OCI-LY7 (cell line): ENCODE results near the gene FUBP3. TPM values are rescaled to one million over a fixed set of nuclear protein-coding genes. Genes with fewer than 3 reads are reported as not detected.

ENCODE experiments used
- BruUV-seq: library from RNA; stranded (reverse); fragments of 400-500 nt; replicated peaks from 2 replicates; lab custom pipeline; 2021; lab: Mats Ljungman, UMichigan
- CTCF ChIA-PET: fragments of 300-600 bp; sonication (Branson Sonifier 250); formaldehyde crosslinking; loops from one replicate; lab custom pipeline; 2022; ENCODE audit warnings: antibody characterized with exemption; ENCODE audit not compliant: unreplicated experiment; lab: Charles Lee
- POLR2A ChIA-PET: fragments of 300-600 bp; sonication (Branson Sonifier 250); formaldehyde crosslinking; loops from one replicate; lab custom pipeline; 2022; ENCODE audit warnings: antibody characterized with exemption; lab: Charles Lee
- DNase-seq: peaks from one replicate; pipeline ENCODE4 v3.0.0-alpha.2; 2015; ENCODE audit warnings: low spot score
- H2AFZ ChIP-seq: fragments of 200-600 bp; sonication (generic), shearing (Covaris generic); 2 replicates; pipeline ENCODE4 v1.6.1; 2014; ENCODE audit warnings: mild to moderate bottlenecking, antibody characterized with exemption, low read length, moderate library complexity
- H3K27ac ChIP-seq: fragments of 200-600 bp; sonication (generic); 2 replicates; pipeline ENCODE4 v1.5.1; 2014; ENCODE audit warnings: mixed run types, low read depth, mild to moderate bottlenecking, moderate library complexity, low read length, inconsistent platforms; ENCODE audit not compliant: poor library complexity, severe bottlenecking
- H3K36me3 ChIP-seq: fragments of 200-600 bp; sonication (generic); 2 replicates; pipeline ENCODE4 v1.6.1; 2014; ENCODE audit warnings: mild to moderate bottlenecking, antibody characterized with exemption, low read length, moderate library complexity, mixed read lengths; ENCODE audit not compliant: insufficient read depth
- H3K4me1 ChIP-seq: fragments of 200-600 bp; sonication (generic); 2 replicates; pipeline ENCODE4 v1.5.1; 2014; ENCODE audit warnings: mild to moderate bottlenecking, low read length; ENCODE audit not compliant: insufficient read depth, poor library complexity, severe bottlenecking
- H3K4me2 ChIP-seq: fragments of 200-600 bp; sonication (generic); 2 replicates; pipeline ENCODE4 v1.6.1; 2014; ENCODE audit warnings: mild to moderate bottlenecking, low read length
- H3K4me3 ChIP-seq: fragments of 200-600 bp; sonication (generic); 2 replicates; pipeline ENCODE4 v1.5.1; 2014; ENCODE audit warnings: mild to moderate bottlenecking, low read depth, low read length; ENCODE audit not compliant: poor library complexity, severe bottlenecking
- H3K79me2 ChIP-seq: fragments of 200-600 bp; sonication (generic); 2 replicates; pipeline ENCODE4 v1.6.1; 2016; ENCODE audit warnings: low read depth, mild to moderate bottlenecking, low read length, moderate library complexity, mixed read lengths; ENCODE audit not compliant: insufficient read depth
- H3K9me2 ChIP-seq: fragments of 200-600 bp; sonication (generic); 2 replicates; pipeline ENCODE4 v1.6.1; 2016; ENCODE audit warnings: mild to moderate bottlenecking, low read length, mixed read lengths; ENCODE audit not compliant: insufficient read depth
- H3K9me3 ChIP-seq: fragments of 200-600 bp; sonication (generic); 2 replicates; pipeline ENCODE4 v1.6.1; 2014; ENCODE audit warnings: mild to moderate bottlenecking, mixed run types, low read length, mixed read lengths
- H4K20me1 ChIP-seq: fragments of 200-600 bp; sonication (generic); 2 replicates; pipeline ENCODE4 v1.6.1; 2014; ENCODE audit warnings: mild to moderate bottlenecking, antibody characterized with exemption, low read length, moderate library complexity, mixed read lengths; ENCODE audit not compliant: insufficient read depth
- EZH2phosphoT487 ChIP-seq: fragments of 200-600 bp; sonication (generic); IDR thresholded peaks from 2 replicates; pipeline ENCODE4 v1.6.1; 2018; ENCODE audit warnings: low read depth, borderline replicate concordance, mild to moderate bottlenecking, mixed run types, antibody characterized with exemption, low read length, moderate library complexity, mixed read lengths
- intact Hi-C: fragments of 100-400 bp; cut with micrococcal nuclease; formaldehyde crosslinking; loops from one replicate; pipeline ENCODE4 v1.10.0; 2022; ENCODE audit not compliant: unreplicated experiment
- total RNA-seq, 2 experiments: library from RNA; depleted of rRNA in 1 of 2; stranded (reverse); fragments of >200 nt in 1 of 2; shearing (Covaris generic) in 1 of 2; gene quantifications; 2 replicates each; pipeline ENCODE4 v1.2.3, GENCODE V29; 2014 to 2022
- TF ChIP-seq, protein P1 (sequence below): fragments of 200-600 bp; sonication (generic); conservative IDR thresholded peaks from 2 replicates; pipeline ENCODE4 v1.5.1; 2014; ENCODE audit warnings: mild to moderate bottlenecking, antibody characterized with exemption, low read length, moderate library complexity, mixed read lengths

Gene FUBP3
- total RNA-seq, 2 experiments from 2014 or later, result 62.3 to 78.3 TPM

DNA sequence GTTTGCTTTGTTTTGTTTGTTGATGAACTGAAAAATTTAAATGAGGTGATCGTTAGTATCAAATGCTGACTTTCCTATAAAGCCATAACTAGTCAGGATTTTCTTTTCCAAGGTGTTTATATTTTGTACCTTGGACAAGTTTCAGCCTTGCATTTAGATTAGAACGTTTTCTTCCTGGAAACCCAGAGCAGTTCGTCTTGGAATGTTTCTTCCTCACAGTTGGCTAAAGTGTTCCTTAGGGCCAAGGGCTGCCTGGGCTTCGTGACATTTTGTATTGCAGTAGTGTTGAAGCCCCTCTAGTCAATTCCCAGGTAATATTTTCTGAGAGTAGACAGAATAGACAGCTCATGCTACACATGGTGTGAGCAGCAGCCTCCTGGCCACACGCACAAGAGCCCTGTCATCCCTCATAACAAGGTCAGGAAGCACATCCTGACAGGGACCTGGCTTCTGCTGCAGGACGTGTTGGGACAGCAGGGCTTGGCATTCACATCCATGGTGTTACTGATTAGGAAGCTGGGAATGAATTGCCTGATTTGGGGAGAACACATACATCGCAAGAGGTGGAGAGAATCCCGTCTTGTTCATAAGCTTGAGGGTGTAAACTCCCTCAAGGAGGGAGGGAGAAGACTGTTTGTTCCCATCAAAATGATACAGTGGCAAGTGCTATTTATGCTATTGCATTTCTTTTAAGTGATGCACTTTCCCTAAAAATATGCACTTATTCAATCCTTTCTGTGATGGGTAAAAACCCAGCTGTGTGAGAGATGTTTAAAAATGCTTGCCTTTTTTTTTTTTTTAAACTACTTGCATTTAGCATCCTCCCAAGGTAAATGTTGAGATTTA, 31.7 kb downstream of the FUBP3 start:
- no peak overlapping the region for H3K4me2 ChIP-seq
- no peak overlapping the region for H2AFZ ChIP-seq
- no peak for DNase-seq
- no peaks in the 10 kb centered on the region for H3K4me1 ChIP-seq
- H3K9me3 ChIP-seq, result no peaks in the 10 kb centered on the region
- POLR2A ChIA-PET, result no interaction called here
- no TSS peak for BruUV-seq
- no peak overlapping the region for H3K27ac ChIP-seq
- TF ChIP-seq, protein P1, sequence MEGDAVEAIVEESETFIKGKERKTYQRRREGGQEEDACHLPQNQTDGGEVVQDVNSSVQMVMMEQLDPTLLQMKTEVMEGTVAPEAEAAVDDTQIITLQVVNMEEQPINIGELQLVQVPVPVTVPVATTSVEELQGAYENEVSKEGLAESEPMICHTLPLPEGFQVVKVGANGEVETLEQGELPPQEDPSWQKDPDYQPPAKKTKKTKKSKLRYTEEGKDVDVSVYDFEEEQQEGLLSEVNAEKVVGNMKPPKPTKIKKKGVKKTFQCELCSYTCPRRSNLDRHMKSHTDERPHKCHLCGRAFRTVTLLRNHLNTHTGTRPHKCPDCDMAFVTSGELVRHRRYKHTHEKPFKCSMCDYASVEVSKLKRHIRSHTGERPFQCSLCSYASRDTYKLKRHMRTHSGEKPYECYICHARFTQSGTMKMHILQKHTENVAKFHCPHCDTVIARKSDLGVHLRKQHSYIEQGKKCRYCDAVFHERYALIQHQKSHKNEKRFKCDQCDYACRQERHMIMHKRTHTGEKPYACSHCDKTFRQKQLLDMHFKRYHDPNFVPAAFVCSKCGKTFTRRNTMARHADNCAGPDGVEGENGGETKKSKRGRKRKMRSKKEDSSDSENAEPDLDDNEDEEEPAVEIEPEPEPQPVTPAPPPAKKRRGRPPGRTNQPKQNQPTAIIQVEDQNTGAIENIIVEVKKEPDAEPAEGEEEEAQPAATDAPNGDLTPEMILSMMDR, result no peak
- no peak for TF ChIP-seq EZH2phosphoT487
- no peaks in the 10 kb centered on the region for H4K20me1 ChIP-seq
- H3K4me3 ChIP-seq, result no peak overlapping the region
- CTCF ChIA-PET, result no interaction called here
- no peaks in the 10 kb centered on the region for H3K9me2 ChIP-seq
- H3K79me2 ChIP-seq, result no peaks in the 10 kb centered on the region
- H3K36me3 ChIP-seq, result peaks cover 56% of the 10 kb centered on the region; the same call in 1 of the 2 replicates
- intact Hi-C loops, result no loop called here

DNA sequence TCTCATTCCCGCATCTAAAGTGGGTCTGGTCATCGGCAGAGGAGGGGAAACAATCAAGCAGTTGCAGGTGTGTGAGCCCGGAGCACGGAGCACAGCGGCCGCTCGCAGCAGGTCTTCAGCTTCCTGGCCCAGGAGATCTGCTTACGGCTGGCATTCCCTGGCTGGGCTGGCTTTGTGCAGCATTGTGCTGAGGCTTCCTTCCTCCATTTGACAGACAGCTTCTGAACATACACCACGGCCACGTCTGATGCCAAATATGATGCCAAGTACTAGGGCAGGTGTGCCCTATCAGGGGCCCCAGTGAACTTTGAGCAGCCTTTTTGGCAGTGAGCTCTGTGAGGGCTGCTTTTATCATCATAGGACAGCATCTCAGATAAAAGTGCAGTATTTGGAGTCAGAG, 37.1 kb downstream of the FUBP3 start:
- CTCF ChIA-PET, result no interaction called here
- BruUV-seq, result no TSS peak
- Histone ChIP-seq H3K79me2 (no peaks in the 10 kb centered on the region), H3K9me2 (no peaks in the 10 kb centered on the region), H3K9me3 (no peaks in the 10 kb centered on the region), H3K4me1 (no peaks in the 10 kb centered on the region), H2AFZ (no peak overlapping the region), H3K4me2 (no peak overlapping the region), H4K20me1 (no peaks in the 10 kb centered on the region), H3K4me3 (no peak overlapping the region), H3K36me3 (peaks cover 94% of the 10 kb centered on the region), H3K27ac (no peak overlapping the region)
- TF ChIP-seq, protein P1, result no peak
- TF ChIP-seq EZH2phosphoT487, result no peak
- no peak for DNase-seq
- POLR2A ChIA-PET, result no interaction called here
- intact Hi-C loops, result no loop called here

DNA sequence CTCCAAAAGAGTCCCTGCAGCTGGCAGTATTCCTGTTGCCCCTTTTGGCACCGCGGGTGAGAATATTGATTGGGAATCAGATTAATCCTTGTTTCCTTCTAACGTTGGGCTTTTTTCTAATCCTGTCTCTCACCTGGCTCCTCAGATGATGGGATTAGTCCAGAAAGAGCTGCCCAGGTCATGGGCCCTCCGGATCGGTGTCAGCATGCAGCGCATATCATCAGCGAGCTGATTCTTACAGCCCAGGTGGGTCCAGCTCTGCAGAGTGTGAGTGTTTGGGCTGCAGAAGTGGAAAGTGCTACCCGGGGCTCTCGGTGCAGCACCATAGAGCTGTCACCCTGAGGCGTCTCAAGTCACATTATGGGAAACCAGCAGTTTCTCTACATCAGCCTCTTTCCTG, 44.1 kb downstream of the FUBP3 start:
- no peaks in the 10 kb centered on the region for H3K4me1 ChIP-seq
- no peaks in the 10 kb centered on the region for H4K20me1 ChIP-seq
- no peak overlapping the region for H3K4me2 ChIP-seq
- no peak overlapping the region for H3K4me3 ChIP-seq
- H3K27ac ChIP-seq, result no peak overlapping the region
- DNase-seq, result no peak
- H3K36me3 ChIP-seq, result peaks cover 89% of the 10 kb centered on the region
- no peaks in the 10 kb centered on the region for H3K9me2 ChIP-seq
- intact Hi-C loops, result no loop called here
- ChIA-PET CTCF (no interaction called here), POLR2A (no interaction called here)
- no peaks in the 10 kb centered on the region for H3K79me2 ChIP-seq
- no peak for TF ChIP-seq EZH2phosphoT487
- TF ChIP-seq, protein P1, result no peak
- no peak overlapping the region for H2AFZ ChIP-seq
- BruUV-seq, result no TSS peak
- no peaks in the 10 kb centered on the region for H3K9me3 ChIP-seq
